GM12864 (cell line): ENCODE results near the gene ANKRD44.

Experiments used
- DNase-seq: peaks from one replicate; pipeline ENCODE4 v3.0.0-alpha.2; 2011; ENCODE audit warnings: low read depth
- H3K4me3 ChIP-seq: 2 replicates; pipeline ENCODE4 v1.5.1; 2011; ENCODE audit warnings: mild to moderate bottlenecking, low read depth, low read length, control low read depth
- CTCF ChIP-seq: IDR thresholded peaks from 2 replicates; pipeline ENCODE4 v1.5.1; 2011; ENCODE audit warnings: low read depth, mild to moderate bottlenecking, moderate library complexity, low read length, control low read depth, inconsistent platforms; ENCODE audit errors: missing control alignments

ANKRD44 gene

GRCh38 chr2:197236159-197236558, 74.4 kb downstream of the ANKRD44 start:
- H3K4me3 ChIP-seq, result no peak overlapping the region
- no peak for TF ChIP-seq CTCF
- DNase-seq, result no peak

- DNase-seq, result no peak
- TF ChIP-seq CTCF, result no peak
- H3K4me3 ChIP-seq, result no peak overlapping the region
These were observed 74.9 kb downstream of the ANKRD44 start for GRCh38 chr2:197235711-197236110.

GRCh38 chr2:197234671-197235191, 75.8 kb downstream of the ANKRD44 start:
- no peak for DNase-seq
- no peak for TF ChIP-seq CTCF

GRCh38 chr2:197233473-197233872, 77.1 kb downstream of the ANKRD44 start:
- H3K4me3 ChIP-seq, result no peak overlapping the region
- no peak for DNase-seq
- no peak for TF ChIP-seq CTCF

More at GRCh38 chr2:197234671-197235191, 75.8 kb downstream of the ANKRD44 start:
- H3K4me3 ChIP-seq, result no peak overlapping the region

GRCh38 chr2:197232010-197232409, 78.6 kb downstream of the ANKRD44 start:
- H3K4me3 ChIP-seq, result no peak overlapping the region
- no peak for TF ChIP-seq CTCF
- no peak for DNase-seq

GRCh38 chr2:197229509-197230443, 80.8 kb downstream of the ANKRD44 start:
- no peak for DNase-seq
- no peak for TF ChIP-seq CTCF
- H3K4me3 ChIP-seq, result no peak overlapping the region
